Adipocyte (in vitro differentiated cells): ENCODE data around the gene PACRG.

Experiments used
- DNase-seq: peaks from one replicate; pipeline ENCODE4 v3.0.0-alpha.2; 2015; ENCODE audit warnings: low read depth
- H3K27me3 ChIP-seq: replicated peaks from 2 replicates; pipeline ENCODE4 v1.7.0; 2013; ENCODE audit warnings: mild to moderate bottlenecking, low read length, moderate library complexity; ENCODE audit not compliant: control insufficient read depth, insufficient read depth
- H3K36me3 ChIP-seq: 2 replicates; pipeline ENCODE4 v1.7.0; 2013; ENCODE audit warnings: low read length, mild to moderate bottlenecking, moderate library complexity; ENCODE audit not compliant: control insufficient read depth, insufficient read depth, severe bottlenecking
- H3K4me1 ChIP-seq: 2 replicates; pipeline ENCODE4 v1.7.0; 2013; ENCODE audit warnings: mild to moderate bottlenecking, low read length, moderate library complexity; ENCODE audit not compliant: control insufficient read depth, insufficient read depth
- H3K4me3 ChIP-seq: 2 replicates; pipeline ENCODE4 v1.7.0; 2013; ENCODE audit warnings: mild to moderate bottlenecking, low read length, moderate library complexity
- H3K9ac ChIP-seq: 2 replicates; pipeline ENCODE4 v1.7.0; 2013; ENCODE audit warnings: mild to moderate bottlenecking, low read length, moderate library complexity
- H3K9me3 ChIP-seq: 2 replicates; pipeline ENCODE4 v1.7.0; 2013; ENCODE audit warnings: mild to moderate bottlenecking, low read length, moderate library complexity; ENCODE audit not compliant: control insufficient read depth

The PACRG gene

GRCh38 chr6:162778603-162779002 is 50.8 kb downstream of the PACRG start:
- Histone ChIP-seq H3K9me3 (peaks cover 9% of the 10 kb centered on the region), H3K36me3 (no peaks in the 10 kb centered on the region), H3K4me1 (no peaks in the 10 kb centered on the region), H3K9ac (no peak overlapping the region), H3K27me3 (no peaks in the 10 kb centered on the region), H3K4me3 (no peak overlapping the region)
- DNase-seq: no peak

- Histone ChIP-seq H3K36me3 (no peaks in the 10 kb centered on the region), H3K9ac (no peak overlapping the region), H3K4me3 (no peak overlapping the region), H3K27me3 (no peaks in the 10 kb centered on the region), H3K9me3 (peaks cover 15% of the 10 kb centered on the region), H3K4me1 (no peaks in the 10 kb centered on the region)
- DNase-seq: no peak
Measured at GRCh38 chr6:162785632-162786242, 58.0 kb downstream of the PACRG start.

- Histone ChIP-seq H3K4me1 (no peaks in the 10 kb centered on the region), H3K9ac (no peak overlapping the region), H3K36me3 (no peaks in the 10 kb centered on the region), H3K9me3 (no peaks in the 10 kb centered on the region), H3K27me3 (no peaks in the 10 kb centered on the region), H3K4me3 (no peak overlapping the region)
- DNase-seq: no peak
Measured at GRCh38 chr6:162798546-162799266, 70.9 kb downstream of the PACRG start.

DNA sequence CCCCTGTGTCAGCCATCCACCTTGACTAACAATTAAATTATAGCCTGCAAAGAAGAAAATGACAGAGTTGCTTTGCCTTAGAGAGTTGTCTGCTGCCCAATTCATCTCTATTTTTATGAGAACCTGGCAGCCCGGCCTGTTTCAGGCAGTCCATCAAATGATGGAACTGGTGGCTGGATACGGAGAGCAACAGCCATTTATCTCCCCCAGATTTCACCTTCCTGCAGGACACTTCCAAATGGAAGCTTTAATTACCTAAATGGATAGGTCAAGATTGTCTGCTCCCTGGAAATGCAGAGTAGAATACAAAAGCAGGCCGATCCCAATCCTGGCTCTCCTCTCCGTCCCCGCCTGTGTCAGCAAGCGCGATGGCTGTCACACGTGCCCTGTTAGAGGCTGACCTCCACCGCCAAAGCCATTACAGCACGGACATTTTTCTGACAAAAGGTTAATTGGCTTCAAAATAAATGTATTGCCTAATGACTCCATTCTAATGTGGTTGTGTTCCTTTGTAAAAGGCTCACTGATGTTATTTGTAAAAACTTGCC is 86.7 kb downstream of the PACRG start:
- no peaks in the 10 kb centered on the region for H3K36me3 ChIP-seq
- no peak for DNase-seq
- no peak overlapping the region for H3K9ac ChIP-seq
- no peaks in the 10 kb centered on the region for H3K9me3 ChIP-seq
- H3K4me1 ChIP-seq: no peaks in the 10 kb centered on the region
- H3K27me3 ChIP-seq: no peaks in the 10 kb centered on the region
- no peak overlapping the region for H3K4me3 ChIP-seq

DNA sequence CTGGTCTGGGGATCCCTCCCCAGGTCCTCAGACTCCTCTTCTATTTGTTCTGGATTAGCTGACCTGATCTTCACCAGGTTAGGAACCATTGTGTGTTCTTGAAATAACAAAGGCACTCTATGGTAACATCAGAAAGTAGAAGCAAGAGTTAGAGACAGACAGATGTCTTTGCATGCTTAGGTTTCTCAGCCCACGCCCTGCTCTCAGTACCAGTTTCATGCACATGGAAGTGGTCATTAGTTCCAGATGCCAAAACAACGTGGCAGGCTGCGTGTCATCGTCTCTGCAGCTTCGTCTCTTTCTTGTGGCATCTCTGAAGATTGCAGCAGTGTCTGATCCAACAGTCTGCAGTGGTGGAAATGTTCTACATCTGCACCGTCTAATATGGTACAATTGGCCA is 89.4 kb downstream of the PACRG start:
- H3K36me3 ChIP-seq: no peaks in the 10 kb centered on the region
- H3K27me3 ChIP-seq: no peaks in the 10 kb centered on the region
- H3K4me3 ChIP-seq: no peak overlapping the region
- no peak for DNase-seq
- H3K4me1 ChIP-seq: no peaks in the 10 kb centered on the region
- H3K9me3 ChIP-seq: no peaks in the 10 kb centered on the region
- no peak overlapping the region for H3K9ac ChIP-seq

- no peak for DNase-seq
- Histone ChIP-seq H3K27me3 (no peaks in the 10 kb centered on the region), H3K36me3 (no peaks in the 10 kb centered on the region), H3K4me3 (no peak overlapping the region), H3K4me1 (no peaks in the 10 kb centered on the region), H3K9ac (no peak overlapping the region), H3K9me3 (no peaks in the 10 kb centered on the region)
Measured at GRCh38 chr6:162819284-162819683, 91.5 kb downstream of the PACRG start.

DNA sequence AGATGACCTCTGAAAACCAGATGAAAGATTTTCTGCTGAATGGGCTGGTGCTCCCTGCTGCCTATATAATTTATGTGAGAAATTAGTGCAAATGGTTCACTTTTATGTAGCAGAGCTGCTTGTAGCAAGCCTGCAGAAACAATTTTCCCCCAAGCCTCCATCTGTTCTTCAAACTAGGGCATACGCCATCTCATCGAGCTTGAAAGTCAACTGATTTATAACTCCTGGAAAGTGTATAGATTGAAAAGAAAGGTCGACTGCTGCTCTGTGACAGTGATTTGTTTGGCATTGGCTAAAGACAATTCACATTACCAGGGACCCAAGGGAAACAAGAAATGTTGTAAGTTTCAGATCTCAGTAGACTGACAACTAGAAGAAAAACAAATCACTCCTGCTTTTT is 93.3 kb downstream of the PACRG start:
- H3K4me1 ChIP-seq: no peaks in the 10 kb centered on the region
- no peaks in the 10 kb centered on the region for H3K9me3 ChIP-seq
- H3K9ac ChIP-seq: no peak overlapping the region
- DNase-seq: no peak
- H3K4me3 ChIP-seq: no peak overlapping the region
- H3K36me3 ChIP-seq: no peaks in the 10 kb centered on the region
- H3K27me3 ChIP-seq: no peaks in the 10 kb centered on the region

- Histone ChIP-seq H3K27me3 (no peaks in the 10 kb centered on the region), H3K4me1 (no peaks in the 10 kb centered on the region), H3K36me3 (no peaks in the 10 kb centered on the region), H3K9ac (no peak overlapping the region), H3K4me3 (no peak overlapping the region), H3K9me3 (no peaks in the 10 kb centered on the region)
- no peak for DNase-seq
Measured at GRCh38 chr6:162825597-162825996, 97.8 kb downstream of the PACRG start.

DNA sequence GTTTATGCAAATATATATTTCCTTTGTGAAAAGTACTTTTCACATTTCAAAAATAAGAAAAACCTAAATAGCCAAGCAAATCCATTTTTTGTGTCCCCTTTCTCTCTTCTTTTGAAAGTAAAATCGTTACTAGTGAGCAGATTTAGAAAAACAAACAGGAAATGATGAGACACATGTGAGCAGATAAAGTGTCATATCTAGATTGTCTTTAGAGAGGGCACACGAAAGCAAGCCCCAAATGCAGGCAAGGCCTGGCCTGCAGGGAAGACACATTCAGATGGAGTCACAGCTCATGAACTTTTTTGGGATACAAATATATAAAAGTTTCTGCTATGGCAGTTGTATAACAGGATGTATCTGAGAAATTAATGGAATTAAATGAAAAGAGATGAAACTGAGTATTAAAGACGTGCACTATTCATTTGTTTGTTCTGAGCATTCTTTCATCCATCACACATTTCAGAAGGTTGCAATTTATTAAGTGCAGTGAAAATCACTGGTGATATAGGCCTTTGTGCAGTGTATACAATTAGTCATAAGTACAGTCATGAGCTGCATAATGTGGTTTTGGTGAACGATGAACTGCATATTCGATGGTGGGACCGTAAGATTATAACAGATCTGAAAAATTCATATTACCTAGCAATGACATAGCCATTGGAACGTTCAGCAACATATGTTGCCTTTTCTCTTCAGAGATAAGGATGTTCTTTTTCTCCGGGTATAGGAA is 101.4 kb downstream of the PACRG start:
- no peaks in the 10 kb centered on the region for H3K27me3 ChIP-seq
- peaks cover 3% of the 10 kb centered on the region for H3K9me3 ChIP-seq
- no peak for DNase-seq
- H3K36me3 ChIP-seq: no peaks in the 10 kb centered on the region
- no peaks in the 10 kb centered on the region for H3K4me1 ChIP-seq
- no peak overlapping the region for H3K4me3 ChIP-seq
- no peak overlapping the region for H3K9ac ChIP-seq

GRCh38 chr6:162833776-162834175 is 106.0 kb downstream of the PACRG start:
- no peaks in the 10 kb centered on the region for H3K36me3 ChIP-seq
- no peak overlapping the region for H3K4me3 ChIP-seq
- H3K27me3 ChIP-seq: no peaks in the 10 kb centered on the region
- H3K9me3 ChIP-seq: peaks cover 3% of the 10 kb centered on the region
- DNase-seq: no peak
- no peak overlapping the region for H3K9ac ChIP-seq
- no peaks in the 10 kb centered on the region for H3K4me1 ChIP-seq

- no peaks in the 10 kb centered on the region for H3K27me3 ChIP-seq
- no peak for DNase-seq
- no peaks in the 10 kb centered on the region for H3K9me3 ChIP-seq
- H3K9ac ChIP-seq: no peak overlapping the region
- H3K4me1 ChIP-seq: no peaks in the 10 kb centered on the region
- no peak overlapping the region for H3K4me3 ChIP-seq
- no peaks in the 10 kb centered on the region for H3K36me3 ChIP-seq
Measured at GRCh38 chr6:162845972-162846371, 118.2 kb downstream of the PACRG start.
